Measurements from ENCODE around the gene DYRK2.

The DYRK2 gene

DNA sequence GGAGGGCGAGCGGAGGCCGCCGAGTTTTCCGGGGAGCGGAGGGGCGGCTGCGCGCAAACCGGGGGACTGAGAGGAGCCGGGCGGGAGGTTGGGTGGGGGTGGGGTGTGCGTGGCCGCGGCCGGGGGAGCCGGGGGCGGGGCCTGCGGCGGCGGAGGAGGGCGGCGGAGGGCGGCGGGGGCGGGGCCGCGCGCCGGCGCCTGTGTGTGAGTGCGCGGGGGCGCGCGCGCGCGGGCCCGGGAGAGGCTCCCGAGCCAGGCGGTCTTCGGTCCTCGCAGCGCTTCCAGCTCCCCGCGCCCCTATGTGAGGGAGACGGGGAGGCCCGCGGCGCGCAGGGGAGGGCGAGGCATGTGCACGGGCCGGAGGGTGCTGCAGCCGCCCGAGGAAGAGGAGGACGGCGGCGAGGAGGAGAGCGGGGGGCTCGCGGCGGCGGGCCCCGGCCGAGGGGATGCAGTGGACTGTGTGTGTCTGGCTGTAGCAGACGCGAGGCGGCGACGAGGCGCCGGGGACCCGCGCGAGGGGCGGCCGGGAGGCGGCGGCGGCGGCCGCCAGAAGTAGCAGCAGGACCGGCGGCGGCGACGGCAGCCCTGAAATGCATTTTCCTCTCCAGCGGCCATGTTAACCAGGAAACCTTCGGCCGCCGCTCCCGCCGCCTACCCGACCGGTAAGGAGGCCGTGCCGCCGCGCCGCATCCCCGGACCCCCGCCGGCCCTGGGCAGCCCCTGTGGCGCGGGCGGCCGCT lies at the start of gene DYRK2:
Gene DYRK2, plus strand, starts transcription at position 225 of the 740 bp plus-strand sequence. Its CDS starts 389 bp downstream, at position 614.
- peak; percentile 74 for DNase-seq

DNA sequence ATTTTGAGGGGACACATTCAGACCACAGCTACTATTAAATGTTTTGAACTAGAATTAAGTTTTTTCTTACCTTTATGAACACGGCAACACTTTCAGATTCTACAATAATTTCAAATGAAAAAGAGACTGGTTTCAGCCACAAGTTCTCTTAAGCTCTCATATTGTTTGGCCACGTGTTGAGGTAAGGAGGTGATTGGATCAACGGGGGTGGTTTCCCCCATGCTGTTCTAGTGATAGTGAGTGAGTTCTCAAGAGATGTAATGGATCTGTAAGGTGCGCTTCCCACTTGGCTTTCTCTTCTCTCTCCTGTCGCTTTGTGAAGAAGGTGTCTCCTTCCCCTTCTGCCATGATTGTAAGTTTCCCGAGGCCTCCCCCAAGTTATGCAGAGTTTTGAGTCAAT lies 48.9 kb upstream of the DYRK2 start:
- DNase-seq = no peak

DNA sequence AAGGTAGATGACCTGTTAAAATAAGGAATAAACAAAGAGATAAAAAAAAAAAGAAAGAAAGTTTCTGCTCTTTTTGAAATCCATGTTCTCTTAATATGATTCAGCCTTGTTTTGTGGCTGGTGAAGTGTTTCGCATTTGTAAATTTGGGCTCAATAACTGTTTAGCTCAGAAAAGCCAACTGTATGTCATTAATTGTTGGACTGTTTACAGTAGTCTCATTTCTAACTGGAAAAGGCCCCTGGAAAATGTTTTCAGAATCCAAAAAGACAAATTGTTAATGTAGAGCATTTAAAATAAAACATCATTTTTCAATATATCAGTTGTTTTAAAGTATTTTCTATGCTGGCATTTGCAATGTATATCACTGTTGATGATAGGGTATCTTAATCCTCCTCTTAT lies 47.4 kb upstream of the DYRK2 start:
- DNase-seq = no peak

DNA sequence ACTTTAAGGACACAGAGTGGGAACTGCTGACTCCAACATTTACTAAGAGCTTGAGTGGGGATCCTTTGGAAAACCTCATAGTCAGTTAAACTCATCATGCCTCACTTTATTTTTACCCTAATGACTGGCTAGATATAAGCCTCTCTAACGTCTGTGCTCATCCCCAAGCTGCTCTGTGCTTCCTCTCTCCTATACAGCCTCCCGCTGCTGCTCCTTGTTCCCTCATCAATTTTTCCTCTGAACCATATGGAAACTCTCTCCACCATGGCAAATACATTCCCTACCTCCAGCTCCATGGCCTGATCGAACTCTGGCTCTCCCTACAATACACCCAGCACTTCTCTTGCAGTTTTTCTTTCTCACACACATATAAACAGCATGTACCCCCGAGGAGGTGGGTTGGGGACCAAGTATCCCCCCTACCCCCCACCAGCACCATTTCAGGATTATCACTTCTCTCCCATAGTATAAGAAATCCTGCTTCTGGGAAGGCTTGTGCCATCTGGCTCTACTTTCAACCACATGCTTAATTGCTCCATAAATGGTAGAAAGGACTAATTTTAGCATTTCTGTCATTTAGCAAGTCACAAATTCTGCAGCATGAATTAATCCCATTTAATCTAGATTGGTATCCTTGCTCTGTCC lies 39.2 kb upstream of the DYRK2 start:
- DNase-seq = no peak

DNA sequence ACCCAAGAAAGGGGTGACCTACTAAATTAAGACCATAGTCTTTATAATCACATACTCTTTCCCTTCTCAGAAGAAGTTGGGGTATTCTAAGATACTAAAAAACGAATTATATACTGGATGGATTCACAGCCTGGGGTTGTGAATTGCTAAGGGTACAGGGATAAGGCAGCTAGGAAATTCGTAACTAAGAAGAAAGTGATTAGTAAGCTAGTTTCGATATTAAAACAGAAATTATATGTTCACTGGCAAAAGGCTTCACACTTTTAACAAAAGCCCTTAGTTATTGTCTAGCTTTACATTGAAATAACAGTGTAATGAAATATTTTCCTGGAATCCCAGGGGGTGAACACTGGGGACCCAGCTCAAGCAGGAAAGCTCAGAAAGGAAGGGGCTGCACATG lies 35.5 kb upstream of the DYRK2 start:
- DNase-seq = no peak

DNA sequence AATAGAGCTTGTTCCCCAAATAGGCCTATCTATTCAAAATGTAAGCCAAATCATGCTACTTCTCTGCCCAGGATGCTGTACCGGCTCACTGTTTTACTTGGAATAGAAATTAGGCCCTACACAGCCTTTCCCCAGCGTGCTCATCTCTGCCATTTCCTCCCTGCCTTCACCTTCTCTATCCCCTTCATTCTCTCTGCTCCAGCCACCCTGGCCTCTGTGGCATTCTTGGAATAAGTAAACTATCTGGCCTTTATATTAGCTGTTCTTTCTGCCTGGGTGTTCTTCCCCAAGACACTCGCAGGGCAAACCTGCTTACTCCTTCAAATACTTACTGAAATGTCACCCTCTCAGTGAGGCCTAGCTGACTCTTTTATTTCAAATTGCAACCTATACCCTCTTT lies 30.9 kb upstream of the DYRK2 start:
- no peak for DNase-seq

DNA sequence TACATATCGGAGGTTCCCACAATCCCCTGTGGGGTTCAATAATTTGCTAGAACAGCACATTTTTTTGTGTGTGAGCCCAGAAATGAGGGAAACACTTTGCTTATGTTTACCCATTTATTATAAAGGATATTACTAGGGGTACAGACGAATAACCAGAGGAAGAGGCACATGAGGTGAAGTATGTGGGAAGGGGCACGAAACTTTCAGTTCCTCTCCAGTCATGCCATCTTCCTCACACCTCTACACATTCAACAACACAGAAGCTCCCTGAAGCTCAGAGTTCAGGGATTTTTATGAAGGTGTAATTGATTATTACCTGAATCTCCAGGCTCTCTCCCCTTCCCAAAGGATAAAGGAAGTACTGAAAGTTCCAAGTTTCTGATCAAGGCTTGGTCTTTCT lies 30.2 kb upstream of the DYRK2 start:
- DNase-seq = no peak

DNA sequence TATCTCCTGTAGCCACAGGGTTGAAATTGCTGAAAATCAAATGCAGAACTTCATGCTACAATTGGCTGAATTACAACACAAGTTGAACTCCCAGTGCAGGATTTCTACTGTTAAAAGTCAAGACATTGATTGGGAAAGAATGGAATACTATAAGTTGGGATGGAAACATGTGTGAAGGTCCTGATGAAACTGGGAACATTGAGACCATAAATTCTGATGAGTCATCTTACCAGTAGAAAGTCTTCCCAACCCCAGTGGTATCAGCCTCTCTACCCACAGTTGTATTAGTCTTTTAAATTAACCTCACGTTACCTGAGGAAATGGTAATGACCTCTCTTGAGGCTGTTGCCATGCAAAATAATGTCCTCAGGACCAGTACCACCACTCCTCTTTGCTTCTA lies 27.4 kb upstream of the DYRK2 start:
- no peak for DNase-seq

DNA sequence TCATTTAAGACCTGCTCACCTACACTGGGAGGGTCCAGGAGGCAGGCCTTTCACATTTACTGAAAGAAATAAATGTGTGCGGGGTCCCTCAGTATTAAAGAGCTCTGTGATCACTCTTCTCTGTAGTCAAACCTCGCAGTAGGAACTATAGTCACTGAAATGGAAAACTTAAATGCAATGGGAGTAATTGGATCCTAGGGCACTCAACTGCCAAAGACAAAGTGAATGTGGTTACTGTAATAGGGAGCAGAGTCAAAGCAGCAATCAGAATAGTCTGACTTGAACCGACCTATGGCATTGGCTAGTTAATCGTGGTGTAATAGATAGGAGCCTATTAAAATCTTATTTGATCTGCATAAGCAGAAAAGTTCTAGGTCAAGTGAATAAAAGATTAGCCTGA lies 26.6 kb upstream of the DYRK2 start:
- DNase-seq = no peak

DNA sequence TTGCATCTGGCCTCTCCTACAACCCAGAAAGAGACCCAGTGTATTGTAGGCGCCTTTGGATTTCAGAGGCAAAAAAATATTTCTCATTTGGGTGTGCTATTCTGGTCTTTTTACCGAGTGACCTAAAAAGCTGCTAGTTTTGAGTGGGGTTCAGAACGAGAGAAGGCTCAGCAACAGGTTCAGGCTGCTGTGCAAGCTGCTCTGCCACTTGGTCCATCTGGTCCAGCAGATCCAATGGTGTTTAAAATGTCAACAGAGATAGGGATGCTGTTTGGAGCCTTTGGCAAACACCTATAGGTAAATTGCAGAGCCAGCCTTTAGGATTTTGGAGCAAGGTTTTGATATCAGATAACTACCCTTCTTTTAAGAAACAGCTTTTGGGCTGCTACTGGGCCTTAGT lies 25.3 kb upstream of the DYRK2 start:
- DNase-seq = no peak

DNA sequence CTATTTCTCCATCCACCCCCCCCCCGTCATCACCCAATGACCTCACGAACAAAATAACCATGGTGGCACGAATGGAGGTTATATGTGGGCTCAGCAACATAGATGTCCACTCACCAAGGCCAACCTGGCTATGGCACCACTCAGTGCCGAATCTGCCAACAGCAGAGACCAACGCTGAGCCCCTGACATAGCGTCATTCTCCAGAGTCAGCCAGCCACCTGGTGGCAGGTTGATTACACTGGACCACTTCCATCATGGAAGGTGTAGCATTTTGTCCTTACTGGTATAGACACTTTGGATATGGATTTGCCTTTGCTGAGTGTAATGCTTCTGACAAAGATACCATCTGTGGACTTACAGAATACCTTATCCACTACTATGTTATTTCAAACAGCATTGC lies 24.2 kb upstream of the DYRK2 start:
- no peak for DNase-seq

DNA sequence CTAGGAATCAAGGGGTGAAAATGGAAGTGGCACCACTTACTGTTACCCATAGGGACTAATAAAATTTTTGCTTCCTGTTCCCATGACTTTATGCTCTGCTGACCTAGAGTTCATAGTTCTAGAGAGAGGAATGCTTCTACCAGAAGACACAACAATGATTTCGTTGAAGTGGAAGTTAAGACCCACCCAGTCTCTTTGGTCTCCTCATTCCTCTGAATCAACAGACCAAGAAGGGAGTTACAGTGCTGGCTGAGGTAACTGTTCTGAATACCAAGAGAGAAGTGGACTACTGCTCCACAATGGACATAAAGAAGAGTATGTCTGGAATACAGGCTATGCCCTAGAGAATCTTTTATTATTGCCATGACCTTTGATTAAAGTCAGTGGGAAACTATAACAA lies 23.5 kb upstream of the DYRK2 start:
- no peak for DNase-seq

DNA sequence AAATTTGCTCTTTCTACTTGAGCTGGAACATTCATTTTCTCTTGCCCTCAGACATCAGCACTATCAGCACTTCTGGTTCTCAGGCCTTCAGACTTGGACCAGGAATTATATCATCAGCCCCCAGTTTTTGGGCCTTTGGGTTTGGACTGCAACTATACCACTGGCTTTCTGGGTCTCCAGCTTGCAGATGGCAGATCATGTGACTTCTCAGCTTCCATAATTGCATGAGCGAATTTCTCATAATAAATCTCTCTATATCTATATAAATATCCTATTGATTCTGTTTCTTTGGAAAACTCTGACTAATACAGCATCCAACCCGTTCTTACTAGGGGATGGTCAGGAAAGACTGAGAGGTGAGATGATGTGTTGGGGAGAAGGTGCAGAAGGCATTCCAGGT lies 22.4 kb upstream of the DYRK2 start:
- no peak for DNase-seq

DNA sequence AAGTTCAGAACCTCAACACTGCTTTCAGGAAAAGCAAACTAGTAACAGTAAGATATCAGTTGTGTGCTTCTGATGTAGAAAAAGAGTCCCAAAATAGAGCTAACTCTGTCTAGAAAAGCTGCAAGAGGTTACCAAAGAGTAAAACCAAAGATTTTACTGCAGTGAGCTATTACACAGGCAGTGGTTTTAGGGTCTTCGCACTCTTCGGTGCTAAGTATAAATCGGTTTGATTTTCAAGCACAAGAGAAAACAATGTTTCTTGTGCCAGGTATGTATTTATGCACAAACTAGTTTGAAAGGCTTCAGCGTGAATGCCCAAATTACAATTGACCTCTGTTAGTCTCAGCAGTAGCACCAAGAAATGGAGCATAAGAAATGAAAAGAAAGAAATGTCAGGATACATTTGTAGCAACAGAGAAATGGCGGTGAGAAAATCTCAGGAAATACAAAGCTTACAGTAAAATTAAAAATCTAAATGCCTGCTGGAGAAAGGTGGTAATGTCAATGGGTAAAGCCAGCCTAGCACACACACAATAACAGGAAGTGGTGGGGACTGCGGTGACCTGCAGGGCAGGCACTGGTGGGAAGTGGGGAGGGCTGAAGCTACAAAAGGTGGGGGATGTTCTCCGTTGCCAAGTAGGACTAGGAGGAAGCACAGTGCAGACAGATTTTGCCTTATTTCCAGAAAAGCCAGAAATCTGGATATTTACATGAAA lies 18.0 kb upstream of the DYRK2 start:
- peak; percentile 38 for DNase-seq

DNA sequence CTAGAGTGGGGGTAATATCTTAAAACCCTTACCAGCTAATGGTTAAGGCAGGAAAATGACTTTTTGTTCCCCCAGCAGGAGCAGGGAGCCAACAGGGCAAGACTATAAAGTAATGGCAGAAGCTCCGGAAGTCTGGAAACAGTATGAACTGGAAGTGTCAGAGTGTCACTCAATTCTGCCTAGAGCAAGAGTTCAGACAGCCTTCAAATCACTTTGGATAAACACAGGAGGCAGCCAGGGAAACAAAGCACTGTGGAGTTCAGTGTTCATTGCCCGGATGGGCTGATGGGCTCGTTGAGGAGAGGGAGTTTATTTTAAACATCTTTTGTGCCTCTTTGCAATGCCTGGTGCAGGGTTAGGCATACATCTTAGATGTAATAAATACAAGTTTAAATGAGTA lies 16.5 kb upstream of the DYRK2 start:
- no peak for DNase-seq

DNA sequence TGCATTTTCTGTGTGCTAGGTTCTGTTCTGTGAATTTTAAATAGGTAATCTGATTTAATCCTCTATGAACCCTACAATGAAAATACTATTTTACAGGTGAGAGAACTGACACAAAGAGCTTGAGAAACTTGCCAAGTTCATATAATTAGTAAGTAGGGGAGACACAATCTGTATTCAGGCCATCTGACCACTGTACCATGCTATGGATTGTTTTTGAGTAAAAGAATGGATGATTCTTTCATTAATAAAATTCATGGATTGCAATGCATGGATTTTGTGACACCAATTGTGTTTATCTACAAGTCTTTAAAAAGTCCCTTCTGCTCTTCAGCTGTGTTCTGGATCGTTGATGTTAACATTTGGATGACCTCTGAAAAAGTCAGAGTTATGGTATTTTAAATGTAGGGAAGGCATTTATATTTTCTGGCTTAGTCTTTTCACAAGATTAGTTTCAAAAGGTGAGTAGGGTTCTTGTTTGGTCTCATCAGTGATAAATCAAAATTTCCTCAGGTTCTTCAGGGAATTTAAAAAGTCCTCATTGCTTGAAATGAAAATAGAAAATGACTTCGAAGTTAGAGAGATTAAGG lies 15.4 kb upstream of the DYRK2 start:
- no peak for DNase-seq

DNA sequence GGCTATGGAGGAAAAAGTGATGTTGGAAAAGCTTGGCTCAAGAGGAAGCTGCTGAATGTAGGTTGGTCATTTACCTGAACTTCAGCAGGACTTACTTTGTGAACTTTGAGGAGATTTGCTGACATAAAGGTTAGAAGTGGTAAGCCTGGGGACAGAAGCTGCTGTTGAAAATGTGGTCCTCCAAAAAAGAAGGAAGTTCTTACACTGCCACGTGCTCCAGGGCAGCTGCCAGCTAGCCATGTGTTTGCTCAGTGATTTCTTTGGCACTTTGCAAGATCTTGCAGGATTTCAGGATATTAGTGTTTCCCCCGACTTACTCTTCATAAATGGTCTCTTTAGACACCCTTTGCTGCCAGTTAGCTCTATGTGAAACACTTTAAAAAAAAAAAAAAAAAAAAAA lies 14.8 kb upstream of the DYRK2 start:
- DNase-seq = no peak

DNA sequence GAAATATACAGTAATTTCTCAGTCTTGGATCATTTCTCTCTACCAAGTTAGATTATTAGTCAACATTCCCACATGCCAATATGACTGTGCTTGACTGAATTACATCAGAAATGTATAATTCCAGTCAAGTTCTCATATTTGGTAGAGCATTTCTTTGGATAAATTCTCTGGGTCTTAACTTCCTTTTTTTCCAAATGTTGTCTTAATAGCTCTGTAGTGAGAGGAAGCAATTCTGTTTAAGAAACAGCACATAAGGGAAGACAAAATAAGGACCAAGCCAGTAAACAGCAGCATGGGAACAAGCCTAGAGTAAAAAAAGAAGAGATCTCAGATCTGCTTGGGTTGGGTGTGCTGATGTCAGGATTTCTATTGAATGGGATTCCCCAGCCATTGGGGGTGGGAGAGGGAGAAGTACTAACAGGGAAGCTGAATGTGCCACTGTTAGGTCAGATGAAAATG lies 14.2 kb upstream of the DYRK2 start:
- DNase-seq = no peak

DNA sequence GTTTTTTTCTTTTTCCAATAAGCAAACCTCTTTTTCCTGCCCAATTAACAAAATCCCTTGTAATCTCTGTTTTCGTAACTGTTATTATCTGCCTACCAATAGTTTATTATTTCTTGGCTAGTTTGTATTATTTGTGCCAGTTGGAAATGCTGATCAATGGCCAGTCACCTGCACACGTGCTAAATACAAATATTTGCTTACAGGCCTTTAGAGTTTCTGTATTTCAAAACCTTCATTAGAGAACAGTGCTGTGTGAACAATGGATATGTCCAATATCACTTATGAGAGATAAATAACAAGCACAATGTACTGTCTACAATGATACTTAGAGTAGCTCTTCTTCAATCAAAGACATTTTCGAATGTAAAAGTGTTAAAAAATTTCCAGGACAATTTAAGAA lies 10.8 kb upstream of the DYRK2 start:
- no peak for DNase-seq

DNA sequence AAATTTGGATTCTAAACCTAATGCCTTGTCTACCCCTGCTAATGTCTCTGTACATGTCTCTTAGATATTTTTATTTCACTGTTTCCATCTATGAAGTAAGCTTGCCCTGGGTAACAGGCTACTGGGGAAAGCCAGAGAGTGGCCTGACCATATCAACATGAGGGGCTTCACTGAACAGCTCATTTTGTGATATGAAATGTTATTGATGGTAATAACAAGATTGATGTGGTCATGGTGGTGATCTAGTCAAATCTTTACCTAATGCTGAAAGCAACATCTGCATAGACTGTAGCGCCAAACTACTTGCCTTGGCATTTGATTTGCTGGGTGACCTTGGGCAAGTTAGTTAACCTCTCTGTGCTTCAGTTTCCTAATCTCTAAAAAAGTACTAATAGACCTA lies 9.9 kb upstream of the DYRK2 start:
- DNase-seq = no peak

DNA sequence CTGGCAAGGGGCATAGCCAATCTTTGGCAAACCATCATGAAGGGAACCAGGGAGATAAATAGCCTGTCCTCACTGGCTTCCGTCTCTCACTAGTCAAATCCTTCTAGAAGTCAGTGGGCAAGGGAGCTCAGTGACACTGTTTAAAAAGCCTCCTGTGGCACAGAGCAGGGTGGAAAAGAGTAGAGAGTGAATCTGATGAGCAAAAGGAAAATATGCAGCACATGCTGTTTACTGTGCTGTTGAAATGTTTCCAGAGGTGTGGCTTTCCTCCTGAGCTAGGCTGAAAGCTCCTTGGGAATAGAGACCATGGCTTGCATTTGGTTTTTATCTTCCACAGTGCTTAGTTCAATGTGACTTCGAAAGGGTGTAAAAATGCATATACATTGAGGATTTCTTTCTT lies 7.7 kb upstream of the DYRK2 start:
- no peak for DNase-seq

DNA sequence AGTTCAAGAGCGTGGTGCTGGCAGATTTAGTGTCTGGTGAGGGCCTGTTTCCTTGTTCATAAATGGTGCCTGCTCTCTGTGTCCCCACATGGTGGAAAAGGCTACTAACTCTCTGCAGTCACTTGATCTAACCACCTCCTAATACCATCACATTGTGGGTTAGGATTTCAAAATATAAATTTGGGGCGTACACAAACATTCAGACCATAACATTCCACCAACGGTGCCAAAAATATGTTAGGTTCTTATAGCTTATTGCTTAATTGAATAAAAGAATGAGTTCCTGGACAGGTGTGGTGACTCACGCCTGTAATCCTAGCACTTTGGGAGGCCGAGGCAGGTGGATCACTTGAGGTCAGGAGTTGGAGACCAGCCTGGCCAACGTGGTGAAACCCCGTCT lies 3.4 kb upstream of the DYRK2 start:
- no peak for DNase-seq

DNA sequence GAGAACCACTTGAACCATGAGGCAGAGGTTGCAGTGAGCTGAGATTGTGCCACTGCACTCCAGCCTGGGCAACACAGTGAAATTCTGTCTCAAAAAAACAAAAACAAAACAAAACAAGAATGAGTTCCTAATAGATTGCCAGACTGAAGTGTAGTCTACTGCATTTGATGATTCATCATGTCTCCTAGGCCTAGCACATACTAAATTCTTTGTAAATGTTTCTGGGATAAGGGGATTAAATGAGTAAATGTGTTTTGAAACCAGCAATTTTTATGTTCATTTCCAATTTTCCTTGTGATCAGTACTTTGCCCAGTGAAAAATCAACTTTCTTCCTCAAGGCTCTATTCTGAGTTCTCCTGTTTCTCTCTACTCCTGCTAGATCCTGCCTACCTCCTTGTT lies 2.9 kb upstream of the DYRK2 start:
- DNase-seq = no peak

DNA sequence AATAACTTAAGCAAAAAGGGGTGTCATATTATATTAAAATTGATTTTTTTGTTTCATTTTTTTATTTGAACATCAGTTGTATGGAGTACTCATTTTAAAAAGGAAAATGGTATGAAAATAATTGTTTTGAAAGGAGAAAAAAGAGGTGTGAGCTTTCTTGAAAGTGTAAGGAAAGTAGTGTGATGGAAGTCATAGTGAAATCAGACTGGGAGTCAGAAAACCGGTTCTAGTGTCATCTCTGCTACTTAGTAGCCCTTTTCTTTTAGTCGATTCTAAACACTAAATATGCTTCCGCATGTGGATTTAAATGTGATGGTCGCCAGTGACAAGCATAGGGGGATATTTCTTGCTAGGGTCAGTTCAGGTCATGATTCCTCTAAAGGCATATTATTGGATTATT lies 1.8 kb upstream of the DYRK2 start:
- DNase-seq = no peak
